ENCODE results near the gene MYRIP.

Gene MYRIP

DNA sequence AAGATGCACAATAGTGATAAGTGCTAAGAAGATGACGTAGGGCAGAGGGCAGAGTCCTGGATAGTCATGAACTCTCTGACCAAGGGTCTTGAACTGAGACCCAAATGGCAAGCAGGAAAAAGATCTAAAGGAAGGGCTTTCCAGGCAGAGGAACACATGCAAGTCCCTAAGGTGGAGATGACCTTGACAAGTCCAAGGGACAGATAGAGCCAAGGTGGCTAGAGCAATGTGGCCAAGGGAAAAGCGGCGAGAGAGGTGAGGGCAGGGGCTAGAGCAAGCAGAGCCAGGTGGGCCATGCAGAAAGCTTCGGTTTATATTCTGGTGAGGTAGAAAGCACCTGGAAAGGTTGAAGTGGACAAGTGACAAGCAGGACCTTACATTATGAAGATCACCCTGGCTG, 414.4 kb downstream of the MYRIP start:
- Histone ChIP-seq H3K4me3 (ENCODE audit: low read depth, low read length, poor library complexity, severe bottlenecking) (no peak overlapping the region), H3K9me3 (ENCODE audit: low read length) (no peaks in the 10 kb centered on the region), H3K4me2 (ENCODE audit: low read length) (no peak overlapping the region), H3K27me3 (ENCODE audit: insufficient read depth, low read length) (no peaks in the 10 kb centered on the region), H3K36me3 (ENCODE audit: insufficient read depth, low read length) (no peaks in the 10 kb centered on the region), H4K20me1 (ENCODE audit: insufficient read depth, low read length) (no peaks in the 10 kb centered on the region), H3K79me2 (ENCODE audit: insufficient read depth, low read length) (no peaks in the 10 kb centered on the region), H3K9me2 (ENCODE audit: low read depth, low read length) (no peaks in the 10 kb centered on the region), H3K4me1 (ENCODE audit: insufficient read depth, low read length, severe bottlenecking) (no peaks in the 10 kb centered on the region), H3F3A (ENCODE audit: insufficient read depth, low read length) (no peaks in the 10 kb centered on the region), H3K27ac (ENCODE audit: low read depth, low read length, poor library complexity, severe bottlenecking) (no peak overlapping the region), H2AFZ (ENCODE audit: low read length) (no peak overlapping the region), H3K9ac (ENCODE audit: low read length) (no peak overlapping the region)
- no peak for TF ChIP-seq EZH2 (IDR thresholded peaks at IDR 0.05; ENCODE audit: borderline replicate concordance, low read length)
- TF ChIP-seq, protein P1, sequence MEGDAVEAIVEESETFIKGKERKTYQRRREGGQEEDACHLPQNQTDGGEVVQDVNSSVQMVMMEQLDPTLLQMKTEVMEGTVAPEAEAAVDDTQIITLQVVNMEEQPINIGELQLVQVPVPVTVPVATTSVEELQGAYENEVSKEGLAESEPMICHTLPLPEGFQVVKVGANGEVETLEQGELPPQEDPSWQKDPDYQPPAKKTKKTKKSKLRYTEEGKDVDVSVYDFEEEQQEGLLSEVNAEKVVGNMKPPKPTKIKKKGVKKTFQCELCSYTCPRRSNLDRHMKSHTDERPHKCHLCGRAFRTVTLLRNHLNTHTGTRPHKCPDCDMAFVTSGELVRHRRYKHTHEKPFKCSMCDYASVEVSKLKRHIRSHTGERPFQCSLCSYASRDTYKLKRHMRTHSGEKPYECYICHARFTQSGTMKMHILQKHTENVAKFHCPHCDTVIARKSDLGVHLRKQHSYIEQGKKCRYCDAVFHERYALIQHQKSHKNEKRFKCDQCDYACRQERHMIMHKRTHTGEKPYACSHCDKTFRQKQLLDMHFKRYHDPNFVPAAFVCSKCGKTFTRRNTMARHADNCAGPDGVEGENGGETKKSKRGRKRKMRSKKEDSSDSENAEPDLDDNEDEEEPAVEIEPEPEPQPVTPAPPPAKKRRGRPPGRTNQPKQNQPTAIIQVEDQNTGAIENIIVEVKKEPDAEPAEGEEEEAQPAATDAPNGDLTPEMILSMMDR (IDR thresholded peaks at IDR 0.05; ENCODE audit: low read length) = no peak

DNA sequence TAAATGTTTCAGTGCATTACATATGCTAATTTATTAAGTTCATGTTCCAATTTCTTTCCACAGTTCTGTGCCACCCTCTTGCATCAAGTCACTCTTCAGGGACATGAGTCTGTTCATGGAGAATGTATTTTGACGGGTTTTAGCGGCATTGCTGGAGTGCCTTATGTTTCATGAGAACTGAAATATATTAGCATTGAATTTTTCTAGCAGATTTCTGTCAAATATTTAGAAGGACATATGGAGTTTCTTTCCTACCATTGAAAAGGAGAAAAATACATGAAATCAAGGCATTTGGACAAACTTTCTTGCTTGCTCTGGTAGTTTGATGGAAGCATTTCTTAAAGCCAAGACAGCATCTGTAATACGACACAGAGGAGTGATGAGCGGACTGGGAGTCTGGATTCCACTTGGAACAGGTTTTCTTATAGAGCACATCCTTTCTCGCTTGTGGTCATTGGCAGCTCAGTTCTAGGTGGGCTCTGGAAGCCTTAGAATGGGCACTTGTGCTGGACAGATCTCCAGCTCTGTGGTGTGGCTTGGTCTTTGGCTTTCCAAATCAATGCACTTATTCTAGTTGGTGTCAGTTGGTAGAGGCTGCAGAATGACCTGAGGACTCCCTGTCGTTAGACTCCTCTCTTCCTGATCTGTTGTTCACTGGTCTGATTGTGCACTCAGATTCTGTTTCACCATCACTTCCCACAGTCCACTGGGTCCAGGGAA, 415.5 kb downstream of the MYRIP start:
- Histone ChIP-seq H3K4me2 (ENCODE audit: low read length) (no peak overlapping the region), H3K27ac (ENCODE audit: low read depth, low read length, poor library complexity, severe bottlenecking) (no peak overlapping the region), H3K9me2 (ENCODE audit: low read depth, low read length) (no peaks in the 10 kb centered on the region), H3K36me3 (ENCODE audit: insufficient read depth, low read length) (no peaks in the 10 kb centered on the region), H3K9me3 (ENCODE audit: low read length) (no peaks in the 10 kb centered on the region), H3K27me3 (ENCODE audit: insufficient read depth, low read length) (no peaks in the 10 kb centered on the region), H3K4me3 (ENCODE audit: low read depth, low read length, poor library complexity, severe bottlenecking) (no peak overlapping the region), H3F3A (ENCODE audit: insufficient read depth, low read length) (no peaks in the 10 kb centered on the region), H3K9ac (ENCODE audit: low read length) (no peak overlapping the region), H3K79me2 (ENCODE audit: insufficient read depth, low read length) (no peaks in the 10 kb centered on the region), H2AFZ (ENCODE audit: low read length) (no peak overlapping the region), H3K4me1 (ENCODE audit: insufficient read depth, low read length, severe bottlenecking) (no peaks in the 10 kb centered on the region), H4K20me1 (ENCODE audit: insufficient read depth, low read length) (no peaks in the 10 kb centered on the region)
- TF ChIP-seq, protein P1 (IDR thresholded peaks at IDR 0.05; ENCODE audit: low read length) = no peak
- TF ChIP-seq EZH2 (IDR thresholded peaks at IDR 0.05; ENCODE audit: borderline replicate concordance, low read length) = no peak

DNA sequence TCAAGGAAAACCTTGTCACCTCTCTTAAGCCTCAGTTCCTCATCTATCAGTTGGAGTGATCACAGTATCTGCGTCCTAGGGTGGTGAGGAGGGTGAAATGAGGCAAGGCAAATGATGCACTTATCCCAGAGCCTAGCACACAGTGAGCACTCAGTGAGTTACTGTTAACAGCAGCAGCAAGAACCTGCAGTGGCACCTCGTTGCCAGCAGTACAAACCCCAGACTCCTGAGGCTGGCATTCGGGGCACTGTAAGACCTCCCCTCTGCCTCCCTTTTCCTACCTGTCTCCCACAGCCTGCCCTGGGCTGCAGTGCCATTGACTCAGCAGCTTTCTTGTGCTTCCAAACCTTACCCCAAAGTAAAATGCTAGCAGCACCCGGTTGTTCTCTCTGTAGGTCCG, 417.2 kb downstream of the MYRIP start:
- Histone ChIP-seq H3K4me1 (ENCODE audit: insufficient read depth, low read length, severe bottlenecking) (no peaks in the 10 kb centered on the region), H3K27ac (ENCODE audit: low read depth, low read length, poor library complexity, severe bottlenecking) (no peak overlapping the region), H3K9me2 (ENCODE audit: low read depth, low read length) (no peaks in the 10 kb centered on the region), H3K79me2 (ENCODE audit: insufficient read depth, low read length) (no peaks in the 10 kb centered on the region), H3K4me2 (ENCODE audit: low read length) (no peak overlapping the region), H3K27me3 (ENCODE audit: insufficient read depth, low read length) (no peaks in the 10 kb centered on the region), H3K9me3 (ENCODE audit: low read length) (no peaks in the 10 kb centered on the region), H3K9ac (ENCODE audit: low read length) (no peak overlapping the region), H4K20me1 (ENCODE audit: insufficient read depth, low read length) (no peaks in the 10 kb centered on the region), H2AFZ (ENCODE audit: low read length) (no peak overlapping the region), H3K4me3 (ENCODE audit: low read depth, low read length, poor library complexity, severe bottlenecking) (no peak overlapping the region), H3K36me3 (ENCODE audit: insufficient read depth, low read length) (no peaks in the 10 kb centered on the region), H3F3A (ENCODE audit: insufficient read depth, low read length) (no peaks in the 10 kb centered on the region)
- no peak for TF ChIP-seq EZH2 (IDR thresholded peaks at IDR 0.05; ENCODE audit: borderline replicate concordance, low read length)
- TF ChIP-seq, protein P1 (IDR thresholded peaks at IDR 0.05; ENCODE audit: low read length) = no peak

All from OCI-LY1 (cell line).